ENCODE results near the gene SLC36A2.

- no peak for TF ChIP-seq RAD21 (IDR thresholded peaks at IDR 0.05)
- TF ChIP-seq YY1 (IDR thresholded peaks at IDR 0.05): no peak
- TF ChIP-seq CTCF (IDR thresholded peaks at IDR 0.05; ENCODE audit: low read depth, low read length, missing input control): no peak
- TF ChIP-seq, protein P1, sequence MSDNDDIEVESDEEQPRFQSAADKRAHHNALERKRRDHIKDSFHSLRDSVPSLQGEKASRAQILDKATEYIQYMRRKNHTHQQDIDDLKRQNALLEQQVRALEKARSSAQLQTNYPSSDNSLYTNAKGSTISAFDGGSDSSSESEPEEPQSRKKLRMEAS (IDR thresholded peaks at IDR 0.05): no peak
- TF ChIP-seq, protein P2, sequence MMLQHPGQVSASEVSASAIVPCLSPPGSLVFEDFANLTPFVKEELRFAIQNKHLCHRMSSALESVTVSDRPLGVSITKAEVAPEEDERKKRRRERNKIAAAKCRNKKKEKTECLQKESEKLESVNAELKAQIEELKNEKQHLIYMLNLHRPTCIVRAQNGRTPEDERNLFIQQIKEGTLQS (IDR thresholded peaks at IDR 0.05): no peak
Observed at GRCh38 chr5:151332857-151333256, 14.5 kb downstream of the SLC36A2 start.
